ENCODE data around the gene FUS. TPM values are rescaled to one million over a fixed set of nuclear protein-coding genes. Genes with fewer than 3 reads are reported as not detected.

The FUS gene
- total and polyA plus RNA-seq, 2 experiments from 2014 or later: 247 to 528 TPM

GRCh38 chr16:31183432-31184428 lies 3.8 kb downstream of the FUS start:
- no peak for ATAC-seq
- H3K4me1 ChIP-seq (ENCODE audit: insufficient read depth): peaks cover 20% of the 10 kb centered on the region
- peak overlapping the region; percentile 100 for H3K4me2 ChIP-seq
- peak overlapping the region; percentile 96 for H3K4me3 Mint-ChIP-seq
- peaks cover 26% of the 10 kb centered on the region for H3K27me3 Mint-ChIP-seq (ENCODE audit: insufficient read depth, low read depth, poor library complexity)
- no peak overlapping the region for H3K27ac ChIP-seq (ENCODE audit: low read depth)
- no peak for DNase-seq (ENCODE audit: low spot score)
- peaks cover 7% of the 10 kb centered on the region for H3K9me3 Mint-ChIP-seq
- no peaks in the 10 kb centered on the region for H3K9me2 ChIP-seq (ENCODE audit: insufficient read depth)
- peaks cover 70% of the 10 kb centered on the region for H3K36me3 ChIP-seq (ENCODE audit: insufficient read depth)
- H3K27ac Mint-ChIP-seq: peak overlapping the region; percentile 74
- H3K36me3 Mint-ChIP-seq (ENCODE audit: low read depth): peaks cover 84% of the 10 kb centered on the region
- TF ChIP-seq, protein P1, sequence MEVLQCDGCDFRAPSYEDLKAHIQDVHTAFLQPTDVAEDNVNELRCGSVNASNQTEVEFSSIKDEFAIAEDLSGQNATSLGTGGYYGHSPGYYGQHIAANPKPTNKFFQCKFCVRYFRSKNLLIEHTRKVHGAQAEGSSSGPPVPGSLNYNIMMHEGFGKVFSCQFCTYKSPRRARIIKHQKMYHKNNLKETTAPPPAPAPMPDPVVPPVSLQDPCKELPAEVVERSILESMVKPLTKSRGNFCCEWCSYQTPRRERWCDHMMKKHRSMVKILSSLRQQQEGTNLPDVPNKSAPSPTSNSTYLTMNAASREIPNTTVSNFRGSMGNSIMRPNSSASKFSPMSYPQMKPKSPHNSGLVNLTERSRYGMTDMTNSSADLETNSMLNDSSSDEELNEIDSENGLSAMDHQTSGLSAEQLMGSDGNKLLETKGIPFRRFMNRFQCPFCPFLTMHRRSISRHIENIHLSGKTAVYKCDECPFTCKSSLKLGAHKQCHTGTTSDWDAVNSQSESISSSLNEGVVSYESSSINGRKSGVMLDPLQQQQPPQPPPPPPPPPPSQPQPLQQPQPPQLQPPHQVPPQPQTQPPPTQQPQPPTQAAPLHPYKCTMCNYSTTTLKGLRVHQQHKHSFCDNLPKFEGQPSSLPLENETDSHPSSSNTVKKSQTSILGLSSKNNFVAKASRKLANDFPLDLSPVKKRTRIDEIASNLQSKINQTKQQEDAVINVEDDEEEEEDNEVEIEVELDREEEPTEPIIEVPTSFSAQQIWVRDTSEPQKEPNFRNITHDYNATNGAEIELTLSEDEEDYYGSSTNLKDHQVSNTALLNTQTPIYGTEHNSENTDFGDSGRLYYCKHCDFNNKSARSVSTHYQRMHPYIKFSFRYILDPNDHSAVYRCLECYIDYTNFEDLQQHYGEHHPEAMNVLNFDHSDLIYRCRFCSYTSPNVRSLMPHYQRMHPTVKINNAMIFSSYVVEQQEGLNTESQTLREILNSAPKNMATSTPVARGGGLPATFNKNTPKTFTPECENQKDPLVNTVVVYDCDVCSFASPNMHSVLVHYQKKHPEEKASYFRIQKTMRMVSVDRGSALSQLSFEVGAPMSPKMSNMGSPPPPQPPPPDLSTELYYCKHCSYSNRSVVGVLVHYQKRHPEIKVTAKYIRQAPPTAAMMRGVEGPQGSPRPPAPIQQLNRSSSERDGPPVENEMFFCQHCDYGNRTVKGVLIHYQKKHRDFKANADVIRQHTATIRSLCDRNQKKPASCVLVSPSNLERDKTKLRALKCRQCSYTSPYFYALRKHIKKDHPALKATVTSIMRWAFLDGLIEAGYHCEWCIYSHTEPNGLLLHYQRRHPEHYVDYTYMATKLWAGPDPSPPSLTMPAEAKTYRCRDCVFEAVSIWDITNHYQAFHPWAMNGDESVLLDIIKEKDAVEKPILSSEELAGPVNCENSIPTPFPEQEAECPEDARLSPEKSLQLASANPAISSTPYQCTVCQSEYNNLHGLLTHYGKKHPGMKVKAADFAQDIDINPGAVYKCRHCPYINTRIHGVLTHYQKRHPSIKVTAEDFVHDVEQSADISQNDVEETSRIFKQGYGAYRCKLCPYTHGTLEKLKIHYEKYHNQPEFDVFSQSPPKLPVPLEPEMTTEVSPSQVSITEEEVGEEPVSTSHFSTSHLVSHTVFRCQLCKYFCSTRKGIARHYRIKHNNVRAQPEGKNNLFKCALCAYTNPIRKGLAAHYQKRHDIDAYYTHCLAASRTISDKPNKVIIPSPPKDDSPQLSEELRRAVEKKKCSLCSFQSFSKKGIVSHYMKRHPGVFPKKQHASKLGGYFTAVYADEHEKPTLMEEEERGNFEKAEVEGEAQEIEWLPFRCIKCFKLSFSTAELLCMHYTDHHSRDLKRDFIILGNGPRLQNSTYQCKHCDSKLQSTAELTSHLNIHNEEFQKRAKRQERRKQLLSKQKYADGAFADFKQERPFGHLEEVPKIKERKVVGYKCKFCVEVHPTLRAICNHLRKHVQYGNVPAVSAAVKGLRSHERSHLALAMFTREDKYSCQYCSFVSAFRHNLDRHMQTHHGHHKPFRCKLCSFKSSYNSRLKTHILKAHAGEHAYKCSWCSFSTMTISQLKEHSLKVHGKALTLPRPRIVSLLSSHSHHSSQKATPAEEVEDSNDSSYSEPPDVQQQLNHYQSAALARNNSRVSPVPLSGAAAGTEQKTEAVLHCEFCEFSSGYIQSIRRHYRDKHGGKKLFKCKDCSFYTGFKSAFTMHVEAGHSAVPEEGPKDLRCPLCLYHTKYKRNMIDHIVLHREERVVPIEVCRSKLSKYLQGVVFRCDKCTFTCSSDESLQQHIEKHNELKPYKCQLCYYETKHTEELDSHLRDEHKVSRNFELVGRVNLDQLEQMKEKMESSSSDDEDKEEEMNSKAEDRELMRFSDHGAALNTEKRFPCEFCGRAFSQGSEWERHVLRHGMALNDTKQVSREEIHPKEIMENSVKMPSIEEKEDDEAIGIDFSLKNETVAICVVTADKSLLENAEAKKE (CRISPR knock-in tag; IDR thresholded peaks at IDR 0.05): no peak
- peaks cover 47% of the 10 kb centered on the region for H3F3A ChIP-seq (replicated peaks; ENCODE audit: low read depth)
- peaks cover 45% of the 10 kb centered on the region for H3K4me1 Mint-ChIP-seq
- peak overlapping the region; percentile 100 for H3K4me3 ChIP-seq
- H3K79me2 ChIP-seq (replicated peaks; ENCODE audit: insufficient read depth): peaks cover 88% of the 10 kb centered on the region
- no peak overlapping the region for H2AFZ ChIP-seq
- peaks cover 68% of the 10 kb centered on the region for H4K20me1 ChIP-seq (replicated peaks; ENCODE audit: insufficient read depth)
- no peaks in the 10 kb centered on the region for H3K27me3 ChIP-seq (ENCODE audit: insufficient read depth)

DNA sequence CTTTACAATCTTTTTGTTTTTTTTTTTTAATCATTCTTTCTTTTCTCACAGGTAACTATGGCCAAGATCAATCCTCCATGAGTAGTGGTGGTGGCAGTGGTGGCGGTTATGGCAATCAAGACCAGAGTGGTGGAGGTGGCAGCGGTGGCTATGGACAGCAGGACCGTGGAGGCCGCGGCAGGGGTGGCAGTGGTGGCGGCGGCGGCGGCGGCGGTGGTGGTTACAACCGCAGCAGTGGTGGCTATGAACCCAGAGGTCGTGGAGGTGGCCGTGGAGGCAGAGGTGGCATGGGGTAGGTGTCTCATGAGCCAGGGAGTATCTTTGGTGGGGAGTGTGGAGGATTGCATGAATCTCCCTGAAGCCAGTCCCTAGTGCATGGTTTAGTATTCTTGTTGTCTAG lies 4.9 kb downstream of the FUS start:
- Mint-ChIP-seq H3K4me1 (peaks cover 41% of the 10 kb centered on the region), H3K9me3 (peaks cover 6% of the 10 kb centered on the region), H3K36me3 (ENCODE audit: low read depth) (peaks cover 95% of the 10 kb centered on the region), H3K4me3 (peak overlapping the region; percentile 45; the same call in 2 of the 3 replicates), H3K27ac (peak overlapping the region; percentile 41; the same call in 1 of the 2 replicates), H3K27me3 (ENCODE audit: insufficient read depth, low read depth, poor library complexity) (peaks cover 23% of the 10 kb centered on the region)
- H3K4me1 ChIP-seq (ENCODE audit: insufficient read depth): peaks cover 18% of the 10 kb centered on the region
- DNase-seq (ENCODE audit: low spot score) (no peak), ATAC-seq (no peak)
- peaks cover 82% of the 10 kb centered on the region for H3K36me3 ChIP-seq (ENCODE audit: insufficient read depth)
- H4K20me1 ChIP-seq (replicated peaks; ENCODE audit: insufficient read depth): peaks cover 80% of the 10 kb centered on the region
- H2AFZ ChIP-seq: no peak overlapping the region
- no peaks in the 10 kb centered on the region for H3K9me2 ChIP-seq (ENCODE audit: insufficient read depth)
- H3K79me2 ChIP-seq (replicated peaks; ENCODE audit: insufficient read depth): peaks cover 100% of the 10 kb centered on the region
- no peak overlapping the region for H3K4me3 ChIP-seq
- peaks cover 59% of the 10 kb centered on the region for H3F3A ChIP-seq (replicated peaks; ENCODE audit: low read depth)
- no peak overlapping the region for H3K27ac ChIP-seq (ENCODE audit: low read depth)
- H3K4me2 ChIP-seq: no peak overlapping the region
- H3K27me3 ChIP-seq (ENCODE audit: insufficient read depth): no peaks in the 10 kb centered on the region
- TF ChIP-seq STAT1 (IDR thresholded peaks at IDR 0.05; ENCODE audit: unreplicated experiment) (no peak), JUNB (IDR thresholded peaks at IDR 0.05; ENCODE audit: unreplicated experiment) (no peak), EZH2phosphoT487 (IDR thresholded peaks at IDR 0.05; ENCODE audit: unreplicated experiment) (no peak), CREB1 (CRISPR knock-in tag; IDR thresholded peaks at IDR 0.05; ENCODE audit: low read depth) (no peak), ZNF114 (CRISPR knock-in tag; IDR thresholded peaks at IDR 0.05) (no peak), POLR2AphosphoS5 (IDR thresholded peaks at IDR 0.05; ENCODE audit: low read depth) (no peak), EZH2 (IDR thresholded peaks at IDR 0.05; ENCODE audit: low read depth, unreplicated experiment) (no peak)
- TF ChIP-seq, protein P2, sequence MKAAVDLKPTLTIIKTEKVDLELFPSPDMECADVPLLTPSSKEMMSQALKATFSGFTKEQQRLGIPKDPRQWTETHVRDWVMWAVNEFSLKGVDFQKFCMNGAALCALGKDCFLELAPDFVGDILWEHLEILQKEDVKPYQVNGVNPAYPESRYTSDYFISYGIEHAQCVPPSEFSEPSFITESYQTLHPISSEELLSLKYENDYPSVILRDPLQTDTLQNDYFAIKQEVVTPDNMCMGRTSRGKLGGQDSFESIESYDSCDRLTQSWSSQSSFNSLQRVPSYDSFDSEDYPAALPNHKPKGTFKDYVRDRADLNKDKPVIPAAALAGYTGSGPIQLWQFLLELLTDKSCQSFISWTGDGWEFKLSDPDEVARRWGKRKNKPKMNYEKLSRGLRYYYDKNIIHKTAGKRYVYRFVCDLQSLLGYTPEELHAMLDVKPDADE (IDR thresholded peaks at IDR 0.05): no peak
- TF ChIP-seq, protein P3, sequence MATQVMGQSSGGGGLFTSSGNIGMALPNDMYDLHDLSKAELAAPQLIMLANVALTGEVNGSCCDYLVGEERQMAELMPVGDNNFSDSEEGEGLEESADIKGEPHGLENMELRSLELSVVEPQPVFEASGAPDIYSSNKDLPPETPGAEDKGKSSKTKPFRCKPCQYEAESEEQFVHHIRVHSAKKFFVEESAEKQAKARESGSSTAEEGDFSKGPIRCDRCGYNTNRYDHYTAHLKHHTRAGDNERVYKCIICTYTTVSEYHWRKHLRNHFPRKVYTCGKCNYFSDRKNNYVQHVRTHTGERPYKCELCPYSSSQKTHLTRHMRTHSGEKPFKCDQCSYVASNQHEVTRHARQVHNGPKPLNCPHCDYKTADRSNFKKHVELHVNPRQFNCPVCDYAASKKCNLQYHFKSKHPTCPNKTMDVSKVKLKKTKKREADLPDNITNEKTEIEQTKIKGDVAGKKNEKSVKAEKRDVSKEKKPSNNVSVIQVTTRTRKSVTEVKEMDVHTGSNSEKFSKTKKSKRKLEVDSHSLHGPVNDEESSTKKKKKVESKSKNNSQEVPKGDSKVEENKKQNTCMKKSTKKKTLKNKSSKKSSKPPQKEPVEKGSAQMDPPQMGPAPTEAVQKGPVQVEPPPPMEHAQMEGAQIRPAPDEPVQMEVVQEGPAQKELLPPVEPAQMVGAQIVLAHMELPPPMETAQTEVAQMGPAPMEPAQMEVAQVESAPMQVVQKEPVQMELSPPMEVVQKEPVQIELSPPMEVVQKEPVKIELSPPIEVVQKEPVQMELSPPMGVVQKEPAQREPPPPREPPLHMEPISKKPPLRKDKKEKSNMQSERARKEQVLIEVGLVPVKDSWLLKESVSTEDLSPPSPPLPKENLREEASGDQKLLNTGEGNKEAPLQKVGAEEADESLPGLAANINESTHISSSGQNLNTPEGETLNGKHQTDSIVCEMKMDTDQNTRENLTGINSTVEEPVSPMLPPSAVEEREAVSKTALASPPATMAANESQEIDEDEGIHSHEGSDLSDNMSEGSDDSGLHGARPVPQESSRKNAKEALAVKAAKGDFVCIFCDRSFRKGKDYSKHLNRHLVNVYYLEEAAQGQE (IDR thresholded peaks at IDR 0.05; ENCODE audit: unreplicated experiment): no peak
